H7 (cell line): ENCODE measurements around the gene NABP1. TPM values are rescaled to one million over a fixed set of nuclear protein-coding genes. Genes with fewer than 3 reads are reported as not detected.

Experiments
- DNase-seq: peaks from one replicate; pipeline ENCODE4 v3.0.0; 2012
- H3K27me3 ChIP-seq: 2 replicates; pipeline ENCODE4 v1.6.0; 2011; ENCODE audit warnings: mild to moderate bottlenecking, low read length; ENCODE audit not compliant: control insufficient read depth, insufficient read depth
- H3K36me3 ChIP-seq: replicated peaks from 2 replicates; pipeline ENCODE4 v1.5.1; 2011; ENCODE audit warnings: low read length; ENCODE audit not compliant: control insufficient read depth, insufficient read depth
- H3K4me3 ChIP-seq: 2 replicates; pipeline ENCODE4 v1.5.1; 2011; ENCODE audit warnings: low read depth, mild to moderate bottlenecking, control low read depth, low read length, moderate library complexity; ENCODE audit not compliant: insufficient read depth
- total RNA-seq: library from RNA; depleted of rRNA; stranded (reverse); fragments of >200 nt; shearing (Covaris generic); gene quantifications from 2 replicates; pipeline ENCODE4 v1.2.3, GENCODE V29; 2014

The NABP1 gene
- total RNA-seq, 1 experiment from 2014 or later = 2.3 TPM

DNA sequence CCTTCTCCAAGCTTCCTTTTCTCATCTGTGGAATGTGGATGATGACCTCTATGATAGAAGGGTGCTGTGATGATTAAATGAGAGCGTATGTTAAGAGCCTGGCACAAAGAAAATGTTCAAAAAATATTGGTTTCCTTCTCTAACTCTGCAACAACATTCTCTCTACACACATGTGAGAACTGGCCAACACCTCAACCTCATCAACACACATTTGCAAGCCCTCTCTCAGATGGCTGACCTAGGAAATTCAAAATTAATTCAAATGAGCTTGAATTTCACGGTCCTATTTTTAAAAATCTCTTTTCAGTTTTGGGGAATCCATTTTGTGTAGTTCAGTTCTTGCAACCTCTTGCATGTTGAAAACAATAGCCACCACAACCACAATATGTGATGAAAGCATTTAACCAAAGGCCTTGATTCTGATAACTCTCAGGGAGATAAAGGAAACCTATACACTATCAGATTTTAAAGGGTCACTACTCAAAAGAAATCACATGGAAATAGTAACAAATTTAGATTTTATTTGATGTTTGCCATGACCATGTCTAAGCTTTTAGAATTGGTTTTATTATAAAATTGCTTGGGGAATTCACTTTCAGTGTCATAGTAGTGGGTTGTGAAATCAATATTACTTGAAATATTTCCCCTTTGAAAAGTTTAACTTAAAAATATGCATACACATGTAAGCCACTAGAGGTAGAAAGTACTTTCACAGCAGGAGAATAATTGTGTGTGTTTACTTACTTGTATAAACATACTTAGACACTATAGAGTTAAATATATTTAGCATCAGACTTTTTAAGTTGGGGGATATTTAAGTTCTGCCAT, 16.6 kb upstream of the NABP1 start:
- Histone ChIP-seq H3K27me3 (no peaks in the 10 kb centered on the region), H3K4me3 (no peak overlapping the region), H3K36me3 (no peaks in the 10 kb centered on the region)
- no peak for DNase-seq

DNA sequence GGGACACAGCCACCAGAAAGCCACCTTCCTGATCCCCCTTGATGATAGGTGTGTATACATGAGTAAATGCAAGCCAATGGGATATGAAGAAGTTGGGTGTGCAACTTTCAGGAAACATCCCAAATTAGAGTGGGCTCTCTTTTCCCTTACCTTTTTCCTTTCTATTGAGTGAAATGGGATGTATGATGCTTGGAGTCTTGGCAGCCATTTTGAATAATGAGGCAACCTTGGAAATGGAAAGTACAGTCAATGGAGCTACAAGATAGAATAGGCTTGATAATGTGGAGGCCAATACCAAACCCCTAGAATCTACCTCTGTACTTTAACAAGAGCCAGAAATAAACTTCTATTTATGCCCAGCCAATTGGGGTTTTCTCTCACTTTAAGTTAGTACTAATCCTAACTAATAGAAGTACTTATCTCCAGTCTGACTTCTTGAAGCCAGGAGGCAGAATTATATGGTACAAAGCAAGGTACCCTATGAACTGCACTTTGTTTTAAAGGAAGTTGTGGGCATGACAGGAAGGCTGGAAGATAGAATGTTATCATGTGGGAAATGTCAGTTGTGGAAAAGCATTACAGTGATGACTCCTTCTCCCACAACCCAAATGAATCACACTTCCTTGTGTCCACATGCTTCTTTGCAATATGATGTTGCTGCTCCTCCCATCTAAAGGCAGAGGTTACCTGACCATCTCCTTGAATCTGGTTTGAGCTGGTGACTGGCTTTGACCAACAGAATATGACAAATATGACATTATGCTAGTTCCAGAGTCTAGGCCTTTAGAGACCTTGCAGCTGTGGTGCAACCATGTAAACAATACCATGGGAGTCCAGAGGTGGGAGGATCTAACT, 12.9 kb upstream of the NABP1 start:
- Histone ChIP-seq H3K36me3 (no peaks in the 10 kb centered on the region), H3K4me3 (no peak overlapping the region), H3K27me3 (no peaks in the 10 kb centered on the region)
- no peak for DNase-seq

DNA sequence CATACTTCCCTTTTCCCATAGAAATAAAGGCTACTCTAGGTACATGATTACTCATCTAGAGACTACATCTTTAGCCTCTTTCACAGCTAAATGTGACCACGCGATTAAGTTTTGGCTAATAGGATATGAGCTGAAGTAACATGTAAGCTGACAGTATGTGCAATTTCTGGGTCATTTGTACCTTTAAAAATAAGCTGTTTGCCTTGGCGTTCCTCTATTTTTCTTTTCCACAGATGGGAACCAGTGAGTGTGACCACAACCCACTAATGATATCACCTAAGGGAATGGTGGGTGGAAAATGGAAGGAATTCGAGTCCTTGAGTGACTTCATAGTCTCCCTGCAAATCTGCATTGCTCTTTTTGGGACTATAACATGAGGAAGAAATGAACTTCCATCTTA, 11.7 kb upstream of the NABP1 start:
- Histone ChIP-seq H3K4me3 (no peak overlapping the region), H3K27me3 (no peaks in the 10 kb centered on the region), H3K36me3 (no peaks in the 10 kb centered on the region)
- no peak for DNase-seq

DNA sequence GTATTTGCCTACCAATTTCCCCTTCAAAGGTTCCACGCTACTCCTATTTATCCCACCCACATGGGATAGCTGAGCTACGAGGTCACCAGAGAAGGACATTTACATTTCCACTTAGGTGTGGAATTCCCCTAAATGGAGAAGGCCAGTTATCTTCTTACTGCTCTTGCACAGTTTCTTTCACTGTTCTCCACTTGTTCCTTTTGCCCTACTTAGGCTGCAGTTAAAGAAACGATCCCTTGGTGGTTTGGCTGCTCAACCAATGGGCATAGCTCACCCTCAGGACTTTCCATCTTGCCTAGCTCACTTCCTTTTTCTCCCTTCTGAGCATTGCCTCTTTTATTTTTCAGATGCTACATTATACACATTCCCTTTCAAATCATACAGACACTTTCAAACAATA, 11.2 kb upstream of the NABP1 start:
- no peaks in the 10 kb centered on the region for H3K36me3 ChIP-seq
- no peak overlapping the region for H3K4me3 ChIP-seq
- no peak for DNase-seq
- no peaks in the 10 kb centered on the region for H3K27me3 ChIP-seq

DNA sequence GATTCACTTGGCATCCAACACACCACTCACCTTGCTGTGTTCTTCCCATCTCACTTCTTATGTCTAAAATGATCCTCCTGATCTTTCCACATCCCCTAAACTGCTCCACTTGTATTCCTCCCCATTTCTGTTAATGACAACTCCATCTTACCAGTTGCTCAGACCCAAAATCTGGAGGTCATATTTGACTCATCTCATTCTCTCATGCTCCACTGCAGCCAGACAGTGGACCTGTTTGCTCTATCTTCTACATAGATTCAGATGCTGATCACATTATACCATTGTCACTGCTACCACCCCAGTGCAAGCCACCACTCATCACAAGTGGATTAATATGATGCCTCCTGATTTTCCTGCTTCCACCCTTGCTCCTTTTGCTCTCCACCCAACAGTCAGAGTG, 7.9 kb upstream of the NABP1 start:
- DNase-seq = no peak
- no peaks in the 10 kb centered on the region for H3K27me3 ChIP-seq
- no peak overlapping the region for H3K4me3 ChIP-seq

DNA sequence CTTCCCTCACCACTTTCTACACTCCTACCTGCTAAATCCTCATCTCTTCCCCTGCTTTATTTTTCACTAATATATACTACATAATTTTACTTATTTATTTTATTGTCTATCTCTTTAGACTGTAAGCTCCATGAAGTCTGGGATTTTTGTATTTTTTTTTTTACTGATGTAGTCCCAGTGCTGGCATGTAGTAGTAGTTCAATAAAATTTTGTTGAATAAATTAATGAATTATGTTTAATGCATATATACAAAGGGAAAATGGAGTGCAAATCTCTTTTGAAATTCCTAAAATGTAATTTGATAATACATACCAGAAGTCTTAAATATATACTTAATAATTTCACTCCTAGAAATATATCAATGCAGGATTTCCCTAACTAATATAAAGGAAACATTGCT, 7.1 kb upstream of the NABP1 start:
- no peak for DNase-seq
- no peaks in the 10 kb centered on the region for H3K36me3 ChIP-seq
- no peak overlapping the region for H3K4me3 ChIP-seq
- H3K27me3 ChIP-seq = no peaks in the 10 kb centered on the region

More for the DNA sequence above, 7.9 kb upstream of the NABP1 start:
- no peaks in the 10 kb centered on the region for H3K36me3 ChIP-seq

DNA sequence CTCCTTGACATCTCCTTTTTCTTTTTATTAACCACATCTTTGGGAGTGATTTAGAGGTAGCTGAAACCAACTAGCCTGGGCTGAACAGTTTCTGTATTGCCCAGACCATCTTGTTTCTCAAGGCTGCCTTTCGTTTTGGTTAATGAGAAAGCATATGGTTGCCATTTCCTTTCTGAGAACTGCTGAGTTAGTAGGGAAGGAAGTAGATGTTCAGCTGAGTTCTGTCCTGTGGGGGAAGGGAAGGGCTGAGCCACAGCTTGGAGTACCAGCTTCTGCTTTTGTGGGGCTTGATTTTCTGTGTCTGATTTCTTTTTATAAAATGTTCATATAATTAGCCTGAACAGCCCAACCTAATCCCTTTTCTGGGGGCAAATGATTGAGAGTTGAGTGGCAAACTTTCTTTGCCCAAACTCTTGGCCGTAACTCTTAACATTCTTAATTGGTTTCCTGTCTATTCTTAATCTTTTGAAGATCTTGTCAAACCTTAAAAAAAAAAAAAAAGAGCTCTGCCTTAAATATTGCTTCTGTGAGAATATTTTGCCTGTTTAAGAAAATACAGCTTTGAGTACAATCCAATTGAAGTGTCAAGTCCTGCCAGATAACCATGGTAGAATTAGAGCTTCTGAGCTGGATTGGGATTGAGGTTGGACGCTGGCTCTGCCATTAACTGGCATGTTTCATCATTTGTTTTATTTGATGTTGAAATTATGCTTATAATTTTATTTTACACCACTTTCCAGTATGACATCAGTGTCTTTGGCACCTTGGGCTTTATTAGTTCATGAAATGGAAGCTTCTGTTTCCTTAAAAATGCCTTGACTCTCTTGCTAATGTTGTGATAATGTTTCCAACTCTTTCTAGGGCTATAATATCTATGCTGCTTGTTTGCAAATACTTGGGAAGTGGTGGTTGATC, 1.9 kb upstream of the NABP1 start:
- Histone ChIP-seq H3K4me3 (no peak overlapping the region), H3K27me3 (peaks cover 3% of the 10 kb centered on the region), H3K36me3 (no peaks in the 10 kb centered on the region)
- DNase-seq = no peak

DNA sequence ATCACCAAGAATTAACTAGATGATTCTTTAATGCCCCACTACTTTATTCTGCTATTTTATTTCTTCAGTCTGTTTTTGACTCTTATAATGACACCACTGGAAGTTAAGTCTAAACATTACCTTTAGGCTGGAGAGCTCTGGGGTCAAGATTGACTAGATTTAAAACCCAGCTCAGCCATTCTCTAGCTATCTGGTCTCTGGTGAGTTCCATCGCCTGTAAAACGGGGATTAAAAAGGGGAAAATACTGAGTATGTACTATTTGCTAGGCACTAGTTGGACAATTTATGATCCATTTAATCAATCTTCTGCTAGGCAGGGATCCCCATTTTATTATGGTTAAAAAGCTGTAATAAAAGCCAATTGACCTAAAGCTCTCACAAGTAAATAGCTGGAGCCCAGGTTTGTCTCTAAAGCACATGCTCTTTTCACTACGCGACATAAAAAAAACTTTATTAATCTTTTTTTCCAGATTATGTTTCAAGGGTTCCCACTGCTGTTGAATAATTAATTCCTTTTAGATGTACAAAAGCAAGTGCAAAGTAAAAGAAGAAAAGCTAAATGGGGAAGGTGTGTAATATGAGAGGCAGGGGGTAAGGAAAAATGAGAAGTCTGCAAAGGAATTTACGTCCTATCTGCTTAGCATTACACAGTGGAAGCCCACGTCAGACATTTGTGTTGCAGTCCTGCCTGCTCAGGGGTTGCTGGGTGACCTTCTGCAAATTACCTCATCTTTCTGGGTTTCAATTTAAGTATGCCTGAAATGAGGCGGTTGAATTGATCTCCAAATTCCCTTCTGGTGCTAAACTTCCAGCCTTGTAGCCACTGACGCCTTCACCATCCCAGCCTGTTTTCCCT, 918 bp upstream of the NABP1 start:
- H3K27me3 ChIP-seq = peaks cover 3% of the 10 kb centered on the region
- H3K4me3 ChIP-seq = peak overlapping the region; percentile 67
- H3K36me3 ChIP-seq = 0 out of 2 replicates have a peak, but pooled peaks cover 1% of the 10 kb centered on the region
- DNase-seq = no peak

DNA sequence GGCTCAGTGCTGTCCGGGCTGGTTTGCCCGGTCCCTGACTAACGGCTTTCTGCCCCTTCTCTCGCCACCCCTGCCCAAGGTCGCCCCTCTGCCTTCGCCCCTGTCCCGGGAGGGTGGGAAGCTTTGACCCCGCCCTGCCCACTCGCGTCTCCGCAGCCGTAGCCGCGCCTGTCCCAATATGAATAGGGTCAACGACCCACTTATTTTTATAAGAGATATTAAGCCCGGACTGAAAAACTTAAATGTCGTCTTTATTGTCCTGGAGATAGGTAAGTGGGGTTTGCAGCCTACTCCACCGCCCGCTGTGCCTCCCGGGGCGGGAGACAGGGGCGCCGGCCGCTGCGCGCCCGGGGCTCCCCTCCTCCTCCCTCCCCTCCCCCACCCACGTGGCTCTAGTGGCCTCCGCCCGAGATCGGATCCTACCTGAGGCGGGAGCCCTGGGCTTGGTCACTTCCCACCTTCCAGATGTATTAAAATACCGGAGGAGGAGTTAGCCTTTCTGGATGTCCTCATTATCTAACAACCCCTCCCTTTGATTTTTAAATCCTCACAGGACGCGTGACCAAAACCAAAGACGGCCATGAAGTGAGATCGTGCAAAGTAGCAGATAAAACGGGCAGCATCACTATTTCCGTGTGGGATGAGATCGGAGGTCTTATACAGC, 633 bp downstream of the NABP1 start:
- H3K36me3 ChIP-seq = 0 out of 2 replicates have a peak, but pooled peaks cover 1% of the 10 kb centered on the region
- H3K27me3 ChIP-seq = peaks cover 3% of the 10 kb centered on the region
- peak; percentile 61 for DNase-seq
- peak overlapping the region; percentile 72 for H3K4me3 ChIP-seq

DNA sequence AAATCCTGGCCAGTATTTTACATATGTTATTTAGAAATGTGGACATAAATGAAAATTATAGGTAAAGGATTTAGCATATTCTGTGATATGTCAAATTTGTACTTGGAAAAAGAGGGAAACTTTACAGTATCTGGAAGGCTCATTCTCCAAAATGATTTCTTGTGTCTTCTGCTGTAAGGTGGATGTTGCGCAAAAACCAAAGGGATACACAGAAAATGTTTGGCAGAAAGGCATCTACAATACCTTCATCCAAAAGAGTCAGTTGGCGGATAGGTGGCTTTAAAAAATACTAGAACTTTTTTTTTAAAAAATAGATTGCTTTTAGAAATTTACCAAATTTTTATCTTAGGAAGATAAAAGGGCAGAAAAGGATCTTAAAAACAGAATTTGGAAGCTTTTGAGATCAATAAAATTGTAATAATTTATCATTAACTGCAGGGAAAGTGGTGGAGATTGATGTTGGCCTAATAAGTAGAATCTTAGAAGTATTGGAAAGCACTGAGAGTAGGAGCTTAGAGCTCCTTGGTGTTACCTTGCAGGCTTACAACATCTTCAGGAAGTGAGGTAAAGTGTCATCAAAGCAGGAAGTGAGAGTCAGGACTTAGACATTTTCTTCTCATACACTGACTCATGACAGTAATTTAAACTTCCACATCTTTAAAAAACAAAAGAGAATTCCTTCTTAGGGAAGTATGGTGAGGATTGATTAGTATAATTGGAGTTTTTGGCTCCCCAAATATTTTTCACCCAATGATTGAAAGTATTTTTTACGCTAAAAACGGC, 2.1 kb downstream of the NABP1 start:
- Histone ChIP-seq H3K4me3 (no peak overlapping the region), H3K36me3 (peaks cover 1% of the 10 kb centered on the region; the same call in 1 of the 2 replicates), H3K27me3 (peaks cover 3% of the 10 kb centered on the region)
- no peak for DNase-seq

DNA sequence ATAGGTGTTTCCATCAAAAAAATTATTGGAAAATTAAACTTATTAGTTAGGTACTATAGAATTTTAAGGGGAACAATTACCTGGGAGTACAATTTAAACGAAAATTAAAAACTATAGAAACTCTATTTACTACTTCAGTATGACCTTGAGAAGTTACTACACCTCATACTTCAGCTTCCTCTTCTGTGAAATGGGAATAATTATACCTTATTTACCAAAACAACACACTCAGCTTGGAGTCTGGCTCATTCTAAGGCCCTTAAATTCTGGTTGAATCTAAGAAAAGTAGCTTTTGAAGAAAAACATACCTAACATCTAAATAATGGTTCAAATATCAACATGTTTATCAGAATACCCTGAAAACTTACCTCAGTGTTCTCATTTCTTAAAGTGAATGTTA, 2.7 kb downstream of the NABP1 start:
- H3K4me3 ChIP-seq = no peak overlapping the region
- peaks cover 2% of the 10 kb centered on the region; the same call in 1 of the 2 replicates for H3K36me3 ChIP-seq
- peaks cover 3% of the 10 kb centered on the region for H3K27me3 ChIP-seq
- DNase-seq = no peak

DNA sequence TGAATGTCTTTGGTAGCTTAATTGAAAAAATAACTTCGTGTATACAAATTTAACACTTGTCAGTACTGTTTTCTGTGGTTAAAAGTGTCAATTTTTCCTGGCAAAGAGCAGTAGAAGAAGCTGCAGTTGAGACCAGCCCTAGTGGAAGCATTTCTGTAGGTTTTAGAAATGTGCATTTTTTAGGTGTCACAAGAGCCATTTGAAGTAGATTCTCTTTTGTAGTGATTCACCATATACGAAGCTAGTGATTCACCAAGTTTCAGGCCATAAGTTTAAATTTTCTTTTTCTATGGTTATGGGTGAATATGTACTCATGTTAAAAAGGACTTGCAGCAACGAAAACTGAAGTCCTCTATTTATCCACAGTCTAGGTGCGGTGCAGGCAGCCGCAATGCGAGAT, 4.2 kb downstream of the NABP1 start:
- H3K4me3 ChIP-seq = no peak overlapping the region

More for the DNA sequence above, 4.2 kb downstream of the NABP1 start:
- DNase-seq = no peak
- Histone ChIP-seq H3K36me3 (peaks cover 2% of the 10 kb centered on the region; the same call in 1 of the 2 replicates), H3K27me3 (peaks cover 3% of the 10 kb centered on the region)
